Activated naive CD4-positive, alpha-beta T cell treated with anti-CD3 and anti-CD28 coated beads, Interleukin-2, amount 10 ng/mL, durations not matched to agents 7 days and 5 days (primary cell): ENCODE results near the gene SHB.
A peak's percentile ranks its signal among the peaks of the same experiment; 100 is the strongest.

Experiments used
- CTCF ChIA-PET: fragments of 350-600 bp; sonication (Branson Sonifier 250); formaldehyde crosslinking; loops from one replicate; lab custom pipeline; 2021; ENCODE audit warnings: antibody characterized with exemption; lab: Charles Lee
- DNase-seq: peaks from one replicate; pipeline ENCODE4 v3.0.0-alpha.2; 2020
- H3K27ac Mint-ChIP-seq: one replicate; pipeline ENCODE4 v1.8.0; 2021; ENCODE audit warnings: mild to moderate bottlenecking, moderate library complexity, mixed read lengths
- H3K27me3 Mint-ChIP-seq: one replicate; pipeline ENCODE4 v1.8.0; 2021; ENCODE audit warnings: mild to moderate bottlenecking, mixed read lengths
- H3K36me3 Mint-ChIP-seq: one replicate; pipeline ENCODE4 v1.8.0; 2021; ENCODE audit warnings: mixed read lengths
- H3K4me1 Mint-ChIP-seq: one replicate; pipeline ENCODE4 v1.8.0; 2021; ENCODE audit warnings: mixed read lengths
- H3K4me3 Mint-ChIP-seq: one replicate; pipeline ENCODE4 v1.8.0; 2021; ENCODE audit warnings: mild to moderate bottlenecking, moderate library complexity, mixed read lengths
- H3K9me3 Mint-ChIP-seq: one replicate; pipeline ENCODE4 v1.8.0; 2021; ENCODE audit warnings: mixed read lengths

Gene SHB

DNA sequence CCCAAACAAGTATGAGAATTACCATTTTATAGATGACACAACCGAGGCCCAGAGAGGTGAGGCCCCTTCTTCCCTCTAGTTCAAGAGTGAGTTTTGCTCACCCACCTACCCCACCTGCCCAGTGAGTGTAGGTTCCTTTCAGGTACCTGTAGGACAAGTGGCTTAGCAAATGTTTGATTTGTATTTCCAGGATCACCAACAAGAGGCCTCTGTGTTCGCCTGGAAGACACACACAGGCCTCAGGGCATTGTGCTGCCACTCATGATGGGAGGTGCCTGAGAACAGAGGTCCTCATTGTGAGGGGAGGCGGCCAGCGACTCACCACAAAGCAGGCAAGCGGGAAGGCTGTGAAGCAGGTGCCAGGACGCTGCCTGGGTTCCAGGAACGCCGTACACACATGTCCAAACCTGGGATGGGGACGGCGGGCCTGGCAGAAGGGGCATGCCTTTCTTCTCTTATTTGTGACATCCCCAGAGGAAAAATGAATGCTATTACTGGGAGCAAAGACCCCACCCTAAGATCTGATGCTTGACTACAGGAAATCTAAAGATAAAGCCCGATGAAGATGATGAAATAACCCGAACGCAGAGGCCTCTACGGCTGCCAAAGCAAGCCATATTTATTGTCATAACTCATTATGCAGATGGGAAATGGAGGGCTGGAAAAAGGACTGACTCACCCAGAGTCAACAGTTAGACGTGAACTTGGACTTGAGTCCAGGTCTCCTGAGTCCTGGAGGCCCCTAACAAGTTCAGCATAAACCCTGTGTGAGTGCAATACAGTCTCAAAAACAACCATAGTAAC, 104.9 kb downstream of the SHB start:
- Mint-ChIP-seq H3K4me3 (no peak overlapping the region), H3K9me3 (no peaks in the 10 kb centered on the region), H3K27me3 (peaks cover 8% of the 10 kb centered on the region), H3K4me1 (no peaks in the 10 kb centered on the region), H3K27ac (no peak overlapping the region), H3K36me3 (no peaks in the 10 kb centered on the region)
- DNase-seq = no peak
- CTCF ChIA-PET = no interaction called here

DNA sequence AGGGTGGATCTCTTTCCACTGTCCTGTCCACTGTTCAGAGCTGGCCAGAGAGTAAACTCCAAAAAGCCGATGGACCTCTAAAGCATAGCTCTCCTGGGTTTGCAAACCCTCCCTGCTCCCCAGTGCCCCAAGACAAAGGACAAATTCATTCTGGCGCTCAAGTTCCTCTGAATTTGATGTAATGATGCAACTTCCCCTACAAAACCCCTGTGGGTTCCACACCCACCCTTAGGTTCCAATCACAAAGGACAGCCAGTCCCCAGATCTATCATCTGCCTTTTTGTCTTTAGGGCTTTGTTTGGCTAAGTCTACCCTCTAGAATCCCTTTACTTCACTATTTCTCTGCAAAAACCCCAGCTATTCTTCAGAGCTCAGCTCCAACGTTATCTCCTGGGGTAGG, 107.7 kb downstream of the SHB start:
- Mint-ChIP-seq H3K27ac (no peak overlapping the region), H3K27me3 (peaks cover 15% of the 10 kb centered on the region), H3K4me1 (no peaks in the 10 kb centered on the region), H3K4me3 (no peak overlapping the region), H3K9me3 (no peaks in the 10 kb centered on the region), H3K36me3 (no peaks in the 10 kb centered on the region)
- CTCF ChIA-PET = no interaction called here
- DNase-seq = no peak

DNA sequence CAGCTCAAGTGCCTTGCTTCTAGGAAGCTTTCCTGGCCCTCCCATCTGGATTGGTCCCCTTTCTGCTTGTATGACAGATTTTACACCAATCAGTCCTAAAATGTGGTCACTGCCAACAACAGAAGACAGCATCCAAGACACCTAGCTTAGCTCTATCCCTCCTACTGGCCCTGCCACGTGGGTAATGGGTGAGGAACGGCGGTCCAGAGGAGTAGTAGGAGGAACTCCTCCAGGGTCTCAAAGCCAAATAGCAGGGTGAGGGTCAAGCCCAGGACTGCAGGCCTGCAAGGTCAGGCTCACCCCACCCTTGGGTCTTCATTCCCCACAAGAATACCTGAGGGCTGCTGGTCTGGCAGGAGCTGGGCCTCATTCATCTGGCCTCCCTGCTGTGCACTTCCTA, 108.4 kb downstream of the SHB start:
- Mint-ChIP-seq H3K27me3 (peaks cover 15% of the 10 kb centered on the region), H3K4me1 (no peaks in the 10 kb centered on the region), H3K27ac (no peak overlapping the region), H3K36me3 (no peaks in the 10 kb centered on the region), H3K9me3 (no peaks in the 10 kb centered on the region), H3K4me3 (no peak overlapping the region)
- no peak for DNase-seq
- CTCF ChIA-PET = no interaction called here

DNA sequence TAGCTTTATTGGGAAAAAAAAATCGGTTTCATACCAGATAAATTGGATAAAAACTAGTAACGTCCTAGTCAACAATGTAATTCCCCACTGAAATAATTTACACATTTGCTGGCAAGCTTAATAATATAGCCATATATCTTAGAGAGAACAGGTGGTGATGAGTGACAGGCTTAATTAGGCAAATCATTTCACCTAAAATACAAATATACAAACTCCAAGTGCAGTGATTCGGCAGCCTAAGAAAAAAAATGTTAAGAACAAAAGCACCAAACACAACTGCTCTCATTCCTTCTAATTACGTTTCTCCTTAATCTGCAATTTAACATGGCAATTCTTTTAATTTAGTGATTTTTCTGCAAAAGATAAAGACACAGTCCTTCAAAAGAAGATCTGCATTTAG, 109.1 kb downstream of the SHB start:
- no peaks in the 10 kb centered on the region for H3K36me3 Mint-ChIP-seq
- CTCF ChIA-PET = no interaction called here
- H3K27ac Mint-ChIP-seq = no peak overlapping the region
- H3K4me3 Mint-ChIP-seq = no peak overlapping the region
- H3K9me3 Mint-ChIP-seq = no peaks in the 10 kb centered on the region
- DNase-seq = no peak
- H3K4me1 Mint-ChIP-seq = no peaks in the 10 kb centered on the region
- H3K27me3 Mint-ChIP-seq = peaks cover 15% of the 10 kb centered on the region

DNA sequence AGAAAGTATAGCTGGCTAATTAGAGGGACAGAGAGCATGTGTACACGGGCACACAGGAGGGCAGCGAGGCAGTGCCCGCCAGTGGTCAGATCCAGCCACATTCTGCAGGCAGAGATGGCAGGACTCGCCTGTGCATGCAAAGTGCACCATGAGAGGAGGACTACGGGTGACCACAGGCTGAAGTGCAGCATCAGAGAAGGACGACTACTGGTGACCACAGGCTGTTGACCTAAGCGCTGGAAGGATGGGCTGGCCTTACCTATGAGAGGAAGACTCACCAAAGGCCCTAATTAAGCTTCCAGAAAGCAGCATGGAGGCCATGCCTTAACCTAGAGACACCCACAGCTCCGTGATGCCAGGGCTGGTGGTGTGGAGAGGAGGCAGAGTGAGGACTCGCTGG, 110.9 kb downstream of the SHB start:
- Mint-ChIP-seq H3K36me3 (no peaks in the 10 kb centered on the region), H3K4me1 (no peaks in the 10 kb centered on the region), H3K27me3 (peaks cover 11% of the 10 kb centered on the region), H3K27ac (no peak overlapping the region), H3K9me3 (no peaks in the 10 kb centered on the region), H3K4me3 (no peak overlapping the region)
- CTCF ChIA-PET = no interaction called here
- DNase-seq = no peak

DNA sequence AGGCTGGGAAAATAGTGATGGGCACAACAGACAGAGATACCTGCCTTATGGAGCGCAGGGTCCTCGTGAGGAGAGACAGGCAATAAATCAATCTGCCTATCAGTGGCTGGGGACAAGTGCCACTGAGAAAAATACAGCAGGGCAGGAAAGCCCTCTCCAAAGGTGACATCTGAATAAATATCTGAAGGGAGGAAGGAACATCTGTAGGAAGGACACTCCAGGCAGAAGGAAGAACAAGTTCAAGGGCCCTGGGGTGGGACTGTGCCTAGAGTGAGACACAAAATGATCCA, 111.4 kb downstream of the SHB start:
- Mint-ChIP-seq H3K9me3 (no peaks in the 10 kb centered on the region), H3K27me3 (peaks cover 11% of the 10 kb centered on the region), H3K36me3 (no peaks in the 10 kb centered on the region), H3K4me3 (no peak overlapping the region), H3K27ac (no peak overlapping the region), H3K4me1 (no peaks in the 10 kb centered on the region)
- CTCF ChIA-PET = no interaction called here
- no peak for DNase-seq

DNA sequence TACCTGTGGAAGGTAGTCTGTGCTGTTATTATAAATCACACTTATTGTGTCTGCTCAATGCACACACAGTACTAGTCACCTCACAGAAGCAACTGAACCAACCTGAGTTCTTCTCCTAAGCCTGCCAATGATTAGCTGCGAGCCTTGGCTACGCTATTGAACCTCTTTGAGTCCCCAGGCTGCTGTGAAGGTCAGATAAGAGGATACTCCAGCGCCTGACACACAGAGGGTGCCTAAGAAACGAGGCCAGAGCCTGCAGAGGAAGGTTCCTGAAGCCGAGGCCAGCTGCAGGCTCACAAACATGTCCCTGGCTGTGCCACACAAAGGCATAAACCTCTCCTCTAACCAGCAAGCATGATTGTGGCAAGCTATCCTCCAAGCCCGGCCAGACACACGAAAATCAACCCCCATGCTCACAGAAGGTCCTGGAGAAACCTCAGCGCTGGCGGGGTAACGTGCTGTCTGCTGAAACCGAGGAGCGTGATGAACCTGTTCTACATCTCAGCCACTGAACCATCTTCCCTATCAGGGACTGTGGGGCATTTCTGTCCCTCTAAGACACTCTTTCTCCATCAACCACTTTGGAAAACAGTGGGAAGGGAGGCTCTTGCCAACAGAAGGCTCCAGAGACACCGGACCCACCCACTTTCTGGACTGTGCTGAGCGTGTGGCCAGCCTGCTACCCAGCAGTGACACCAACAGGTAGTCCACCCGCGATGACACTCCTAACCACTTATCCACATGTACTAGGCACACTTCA, 111.9 kb downstream of the SHB start:
- Mint-ChIP-seq H3K4me1 (no peaks in the 10 kb centered on the region), H3K36me3 (no peaks in the 10 kb centered on the region), H3K4me3 (no peak overlapping the region), H3K27me3 (peaks cover 11% of the 10 kb centered on the region), H3K27ac (no peak overlapping the region), H3K9me3 (no peaks in the 10 kb centered on the region)
- DNase-seq = no peak
- CTCF ChIA-PET = no interaction called here

DNA sequence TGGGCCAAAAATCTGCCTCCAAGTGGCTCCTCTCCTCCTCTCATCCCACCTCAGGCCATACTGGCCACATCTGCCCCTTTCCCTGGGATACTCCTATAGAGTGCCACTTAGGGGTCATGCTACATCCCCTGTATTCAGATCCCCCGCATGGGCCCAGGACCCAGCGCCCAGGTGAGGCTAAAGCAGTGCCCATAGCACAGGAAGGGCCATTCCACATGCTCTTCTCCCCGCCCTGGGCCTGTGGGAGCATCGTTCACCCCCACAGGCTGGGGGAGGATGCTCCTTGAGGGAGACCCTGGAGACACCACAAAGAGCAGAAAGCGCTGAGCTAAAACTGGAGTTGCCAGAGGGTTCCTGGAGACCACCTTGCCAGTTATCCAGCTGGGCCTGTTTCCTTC, 112.6 kb downstream of the SHB start:
- H3K9me3 Mint-ChIP-seq = no peaks in the 10 kb centered on the region
- no peak for DNase-seq
- H3K27ac Mint-ChIP-seq = no peak overlapping the region
- peaks cover 11% of the 10 kb centered on the region for H3K27me3 Mint-ChIP-seq
- H3K36me3 Mint-ChIP-seq = no peaks in the 10 kb centered on the region
- CTCF ChIA-PET = no interaction called here
- H3K4me1 Mint-ChIP-seq = no peaks in the 10 kb centered on the region
- no peak overlapping the region for H3K4me3 Mint-ChIP-seq

DNA sequence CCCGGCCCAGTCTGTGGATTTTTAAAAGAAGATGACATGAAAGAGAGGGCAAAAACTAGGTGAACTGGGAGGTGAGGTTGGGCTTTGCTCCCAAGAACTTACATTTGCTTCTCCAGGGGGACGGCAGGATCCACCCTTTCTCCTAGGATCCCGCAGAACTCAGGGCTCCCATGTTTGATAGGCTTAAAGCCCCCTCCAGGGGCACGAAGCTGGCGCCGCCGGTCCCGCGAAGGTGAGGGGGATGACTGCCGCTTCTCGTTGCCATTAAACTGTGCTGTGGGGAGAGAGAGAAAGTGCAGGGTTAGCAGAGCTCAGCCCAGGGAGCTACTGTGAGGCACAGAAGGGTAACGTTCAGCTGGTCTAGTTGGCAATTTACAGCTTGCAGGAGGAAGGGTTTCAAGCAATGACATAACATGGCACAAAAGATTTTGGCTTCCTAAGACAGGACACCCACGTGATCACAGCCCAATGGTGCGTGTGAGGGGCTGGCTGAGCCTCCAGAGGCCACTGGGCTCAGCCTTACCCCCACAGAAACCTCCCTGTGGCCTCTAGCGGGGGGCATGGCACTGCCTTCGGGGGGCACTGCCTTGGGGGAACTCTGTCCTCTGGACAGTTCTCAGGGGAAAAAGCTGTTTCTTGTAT, 113.1 kb downstream of the SHB start:
- DNase-seq = no peak
- Mint-ChIP-seq H3K27ac (no peak overlapping the region), H3K4me3 (no peak overlapping the region), H3K27me3 (peaks cover 7% of the 10 kb centered on the region), H3K9me3 (no peaks in the 10 kb centered on the region), H3K4me1 (no peaks in the 10 kb centered on the region), H3K36me3 (no peaks in the 10 kb centered on the region)
- CTCF ChIA-PET = interaction anchor here (0.6 kb wide), 1 partner anchor 16 kb away, joined by 3 read pairs; no protein-coding TSS in a partner anchor

DNA sequence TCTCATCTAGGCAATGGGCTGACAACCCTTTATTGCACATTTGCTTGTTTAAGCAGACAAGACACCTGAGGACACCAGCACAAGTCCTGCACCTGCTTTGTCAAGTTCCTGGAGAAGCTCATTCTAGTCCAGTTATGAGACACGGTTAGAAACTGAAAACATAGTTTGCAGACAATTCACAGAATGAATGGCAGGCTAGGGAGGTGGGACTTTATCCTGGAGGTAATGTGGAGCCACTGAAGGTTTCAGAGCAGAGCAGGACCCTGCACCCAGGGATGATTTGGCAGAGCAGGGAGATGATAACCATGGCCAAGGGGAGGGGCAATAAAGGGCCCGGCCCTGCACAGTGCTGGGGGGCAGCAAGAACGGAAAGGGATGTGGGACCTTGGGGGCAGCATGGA, 114.4 kb downstream of the SHB start:
- H3K9me3 Mint-ChIP-seq = no peaks in the 10 kb centered on the region
- H3K36me3 Mint-ChIP-seq = no peaks in the 10 kb centered on the region
- no peak for DNase-seq
- no peaks in the 10 kb centered on the region for H3K4me1 Mint-ChIP-seq
- no peak overlapping the region for H3K4me3 Mint-ChIP-seq
- H3K27me3 Mint-ChIP-seq = peaks cover 6% of the 10 kb centered on the region
- CTCF ChIA-PET = no interaction called here
- no peak overlapping the region for H3K27ac Mint-ChIP-seq

DNA sequence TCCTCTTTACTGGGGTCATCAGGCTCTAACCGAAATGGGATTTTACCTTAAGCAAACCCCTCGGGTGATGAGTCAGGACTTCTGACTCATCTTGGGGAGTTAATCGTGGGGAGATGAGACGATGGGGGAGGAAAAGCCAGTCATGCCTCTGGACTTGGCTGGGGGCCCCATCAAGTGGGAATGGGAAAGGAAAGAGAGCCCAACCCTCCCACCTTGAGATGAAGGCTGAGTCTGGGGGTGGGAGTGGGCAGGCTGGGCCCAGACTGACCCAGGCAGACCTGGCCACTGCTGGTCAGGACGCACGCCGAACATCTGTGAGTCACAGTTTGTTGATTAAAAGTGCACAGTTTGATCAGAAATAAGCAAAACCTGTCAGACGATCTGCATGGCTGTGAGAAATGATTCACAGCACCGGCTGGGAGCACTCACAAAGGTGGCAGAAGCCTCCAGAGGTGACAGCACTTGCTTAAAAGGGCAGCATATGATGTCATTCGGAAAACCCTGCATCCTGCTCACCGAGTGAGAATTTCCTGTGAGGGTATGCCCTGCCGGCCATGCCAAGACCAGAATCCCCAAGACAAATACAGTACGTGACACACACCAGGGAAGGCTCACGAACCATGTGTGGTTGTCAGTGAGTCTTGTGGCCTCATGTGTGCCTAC, 115.1 kb downstream of the SHB start:
- Mint-ChIP-seq H3K27me3 (peaks cover 6% of the 10 kb centered on the region), H3K4me3 (no peak overlapping the region), H3K4me1 (no peaks in the 10 kb centered on the region), H3K9me3 (no peaks in the 10 kb centered on the region), H3K36me3 (no peaks in the 10 kb centered on the region), H3K27ac (no peak overlapping the region)
- CTCF ChIA-PET = no interaction called here
- DNase-seq = no peak

DNA sequence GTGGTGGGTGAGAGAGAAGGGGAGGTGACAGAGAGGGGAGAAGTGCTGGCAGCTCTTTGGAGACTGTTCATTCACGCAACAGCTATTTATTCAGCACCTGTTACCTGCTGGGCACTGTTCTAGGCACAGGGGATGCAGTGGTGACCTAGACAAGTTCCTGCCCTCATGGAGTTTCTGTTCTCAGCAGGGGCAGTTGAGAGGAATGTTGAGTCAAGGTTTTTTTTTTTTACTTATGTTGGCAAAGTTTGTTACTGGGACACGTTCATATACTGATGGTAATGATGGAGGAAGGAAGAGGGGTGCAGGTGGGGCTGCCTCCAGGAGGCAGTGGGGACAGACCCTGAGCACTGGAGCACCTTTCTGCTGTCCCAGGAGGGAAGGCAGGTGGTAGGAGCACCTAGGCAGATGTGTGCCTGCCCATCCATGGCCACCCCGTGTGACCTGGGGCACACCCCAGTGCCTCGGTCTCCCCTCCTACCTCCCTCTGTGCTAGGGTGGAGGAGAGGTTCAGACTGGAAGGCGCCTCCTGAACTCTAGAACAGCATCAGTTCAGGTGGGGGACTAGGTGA, 115.7 kb downstream of the SHB start:
- Mint-ChIP-seq H3K36me3 (no peaks in the 10 kb centered on the region), H3K27me3 (peaks cover 6% of the 10 kb centered on the region), H3K27ac (peak overlapping the region; percentile 25), H3K4me1 (no peaks in the 10 kb centered on the region), H3K9me3 (no peaks in the 10 kb centered on the region), H3K4me3 (no peak overlapping the region)
- no peak for DNase-seq
- CTCF ChIA-PET = no interaction called here

DNA sequence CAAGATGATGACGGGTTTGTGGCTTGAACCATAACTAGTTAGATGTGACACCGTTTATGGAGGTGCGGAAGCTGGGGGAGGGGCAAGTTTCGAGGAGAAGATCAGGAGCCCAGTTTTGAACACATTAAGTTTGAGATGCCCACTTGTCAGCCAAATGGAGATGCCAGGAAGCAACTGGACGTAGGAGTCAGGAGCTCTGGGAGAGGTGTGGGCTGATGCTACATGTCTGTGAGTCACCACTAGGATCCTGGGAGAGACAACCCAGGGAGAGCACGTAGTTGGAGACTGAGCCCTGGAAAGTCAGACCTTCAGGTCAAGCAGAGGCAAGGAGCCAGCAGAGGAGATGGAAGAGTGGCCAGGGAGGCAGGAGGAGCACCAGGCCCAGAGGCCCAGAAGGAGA, 116.3 kb downstream of the SHB start:
- no peaks in the 10 kb centered on the region for H3K4me1 Mint-ChIP-seq
- no peak overlapping the region for H3K4me3 Mint-ChIP-seq
- no peak overlapping the region for H3K27ac Mint-ChIP-seq
- peaks cover 6% of the 10 kb centered on the region for H3K27me3 Mint-ChIP-seq
- CTCF ChIA-PET = no interaction called here
- no peaks in the 10 kb centered on the region for H3K9me3 Mint-ChIP-seq
- no peak for DNase-seq
- H3K36me3 Mint-ChIP-seq = no peaks in the 10 kb centered on the region
